Esophagus mucosa (tissue), 1 donor: ENCODE data around the gene RNF44. TPM values are rescaled to one million over a fixed set of nuclear protein-coding genes. Genes with fewer than 3 reads are reported as not detected.
"Not testable (repeated sequence)": the region's sequence is repeated elsewhere in the genome, so short reads cannot be mapped to it uniquely, and the experiment has no call there.

Experiments
- ATAC-seq: fragments of 200-7000 bp; cut with Tn5 transposase; one replicate; pipeline ENCODE4 v1.9.1; 2020
- total RNA-seq: library from RNA; stranded (reverse); gene quantifications from one replicate; pipeline ENCODE4 v1.2.4, GENCODE V29; 2023
- donor health status: DM: yes; HTN: yes; CAD: no.

RNF44 gene
- total RNA-seq, 1 donor from 2014 or later: 22.0 TPM

DNA sequence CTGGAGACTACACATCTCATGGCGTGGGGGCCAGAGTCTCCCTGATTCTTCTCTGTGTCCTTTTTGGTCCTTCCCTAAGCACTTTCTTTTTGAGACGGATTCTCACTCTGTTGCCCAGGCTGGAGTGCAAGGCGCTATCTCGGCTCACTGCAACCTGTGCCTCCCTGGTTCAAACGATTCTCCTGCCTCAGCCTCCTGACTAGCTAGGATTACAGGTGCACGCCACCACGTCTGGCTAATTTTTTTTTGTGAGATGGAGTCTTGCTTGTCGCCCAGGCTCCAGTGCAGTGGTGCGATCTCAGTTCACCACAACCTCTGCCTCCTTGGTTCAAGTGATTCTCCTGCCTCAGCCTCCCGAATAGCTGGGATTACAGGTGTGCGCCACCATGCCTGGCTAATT, 13.7 kb upstream of the RNF44 start:
- ATAC-seq: not testable (repeated sequence)

DNA sequence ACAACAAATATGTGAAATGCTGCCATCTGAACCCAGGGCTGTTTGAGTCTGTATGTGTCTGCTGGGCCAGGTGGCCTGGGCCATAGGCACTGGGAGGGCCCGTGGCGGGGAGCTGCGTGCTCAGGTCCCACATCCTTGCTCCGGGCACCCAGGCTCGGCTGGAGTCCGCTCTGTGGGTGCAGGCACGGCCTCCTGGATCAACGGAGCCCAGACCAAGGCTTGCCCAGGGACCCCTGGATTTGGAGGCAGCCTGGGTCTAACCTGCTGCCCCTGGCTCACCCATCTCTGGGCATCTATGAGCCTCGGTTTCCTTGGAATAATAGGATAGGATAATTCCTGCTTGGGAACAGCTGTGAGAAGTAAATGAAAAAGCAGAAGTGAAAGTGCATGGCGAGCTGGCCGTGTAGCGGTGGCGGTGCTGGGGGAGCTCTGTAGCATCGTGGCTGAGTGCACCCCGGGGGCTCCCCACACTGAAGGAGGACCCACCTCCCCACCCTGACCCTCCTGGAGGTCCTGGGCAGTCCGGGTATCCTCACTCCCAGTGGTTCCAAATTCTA, 13.2 kb upstream of the RNF44 start:
- no peak for ATAC-seq

DNA sequence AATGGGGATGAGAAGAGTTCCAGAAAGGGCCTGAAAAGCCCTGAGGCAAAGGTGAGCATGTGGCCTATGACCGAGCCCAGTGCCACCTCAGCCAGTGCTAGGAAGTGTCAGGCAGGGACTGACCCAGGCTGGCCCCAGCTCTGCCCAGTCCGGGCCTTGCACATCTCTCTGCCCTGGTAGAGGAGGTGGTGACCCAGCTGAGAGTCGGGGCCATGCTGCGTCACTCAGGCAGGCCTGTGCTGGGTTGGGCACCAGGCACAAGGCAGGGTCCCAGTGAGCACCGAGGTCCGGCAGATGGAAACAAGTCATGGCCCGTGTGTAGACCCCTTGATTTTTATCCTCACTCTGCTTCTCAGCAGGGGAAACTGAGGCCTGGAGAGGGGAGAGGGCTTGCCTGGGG, 12.7 kb upstream of the RNF44 start:
- ATAC-seq: no peak

DNA sequence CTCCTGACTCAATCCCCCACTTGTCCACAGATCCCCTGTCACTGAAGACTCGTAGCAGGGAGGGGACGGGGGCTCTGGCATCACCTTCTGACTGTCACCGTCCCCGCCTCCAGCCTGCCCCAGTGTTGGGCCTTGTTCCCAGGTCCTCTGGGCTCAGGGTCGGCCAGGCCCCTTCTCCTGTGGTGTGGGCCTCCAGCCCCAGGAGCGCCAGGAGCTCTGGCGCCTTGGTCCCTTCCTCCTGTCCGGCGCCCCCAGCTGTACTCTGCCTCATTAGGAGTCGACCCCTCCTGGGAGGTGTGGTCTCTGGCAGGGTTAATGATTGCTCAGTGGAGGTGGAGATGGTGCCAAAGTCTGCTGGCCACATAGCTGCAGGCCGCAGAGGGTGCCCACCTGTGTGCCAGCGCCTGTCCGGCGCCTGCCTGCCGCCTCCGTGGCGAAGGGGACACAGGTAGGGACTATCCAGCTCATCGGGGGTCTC, 11.8 kb upstream of the RNF44 start, which contains the start of gene CDHR2:
Gene CDHR2 (plus strand): TSS at position 376 of the 478 bp plus-strand sequence. CDS start 16,011 bp downstream, outside the sequence.
- no peak for ATAC-seq

- peak; percentile 59 for ATAC-seq
These were observed 10.6 kb upstream of the RNF44 start for GRCh38 chr5:176547802-176548201.

- no peak for ATAC-seq
These were observed 8.7 kb upstream of the RNF44 start for GRCh38 chr5:176545737-176546509.

GRCh38 chr5:176545388-176545736, 8.2 kb upstream of the RNF44 start:
- ATAC-seq: no peak

- ATAC-seq: peak; percentile 78
These were observed 6.4 kb upstream of the RNF44 start for GRCh38 chr5:176543428-176544182.

GRCh38 chr5:176542596-176543427, 5.6 kb upstream of the RNF44 start:
- peak; percentile 2 for ATAC-seq

DNA sequence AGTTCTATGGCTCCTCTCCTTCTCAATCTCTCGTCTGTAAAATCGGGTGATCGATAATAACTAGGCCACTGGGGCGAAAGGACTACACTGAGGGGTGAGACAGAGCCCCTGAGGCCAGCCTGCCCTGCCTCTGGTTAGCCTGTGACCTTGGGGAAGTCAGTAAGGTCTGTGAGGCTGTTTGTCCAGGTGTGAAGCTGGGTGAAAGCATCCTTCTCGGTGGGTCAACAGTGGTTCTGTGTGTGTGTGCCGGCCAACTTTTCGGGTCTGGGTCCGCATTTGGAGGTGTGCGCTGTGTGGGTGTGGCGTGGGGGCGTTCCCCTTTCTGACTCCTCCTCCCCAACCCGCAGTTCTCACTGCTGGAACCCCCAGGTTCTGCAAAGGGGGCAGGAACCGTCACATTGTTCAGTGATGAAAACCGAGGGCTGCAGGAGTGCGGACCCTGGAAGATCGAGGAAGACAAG, 5.0 kb upstream of the RNF44 start:
- ATAC-seq: no peak

GRCh38 chr5:176541338-176542134, 4.3 kb upstream of the RNF44 start:
- ATAC-seq: peak; percentile 26

DNA sequence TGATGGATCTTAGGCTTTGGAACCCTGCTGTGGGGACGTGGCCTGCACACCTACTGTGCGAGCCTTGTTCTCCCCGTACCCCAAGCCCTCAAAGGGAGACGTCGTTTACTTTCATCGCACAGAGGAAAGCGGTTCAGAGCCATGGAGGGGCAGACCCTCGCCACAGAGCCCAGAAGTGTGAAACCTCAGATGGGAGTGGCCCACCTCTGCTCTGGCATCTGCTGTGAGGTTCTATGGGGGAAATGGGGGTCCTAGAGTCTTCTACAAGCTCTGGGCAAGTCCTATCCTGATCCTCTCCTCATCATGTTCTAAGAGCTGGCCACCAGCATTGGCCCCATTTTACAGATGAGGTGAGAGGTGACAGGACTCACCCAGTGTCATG, 3.7 kb upstream of the RNF44 start:
- no peak for ATAC-seq

DNA sequence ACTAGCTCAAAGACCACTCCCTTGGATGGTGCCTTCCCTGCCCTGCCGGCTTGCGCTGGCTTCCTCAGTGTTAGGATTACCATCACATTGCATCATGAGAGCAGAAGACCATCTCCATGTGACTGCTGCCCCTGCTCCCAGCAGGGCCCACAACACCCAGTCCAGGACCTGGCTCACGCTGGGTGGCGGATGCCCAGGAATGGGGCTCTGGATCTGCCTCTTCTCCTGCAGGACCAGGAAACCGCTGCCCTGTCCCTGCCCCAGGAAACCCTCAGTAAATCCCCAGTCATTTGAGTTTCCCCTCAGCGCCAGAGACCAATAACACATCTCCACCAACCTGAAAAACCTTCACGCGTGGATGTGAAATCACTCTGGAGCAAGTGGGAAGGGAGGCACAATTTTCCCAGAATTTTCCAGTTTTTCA, 3.3 kb upstream of the RNF44 start:
- no peak for ATAC-seq

GRCh38 chr5:176538989-176539384, 1.8 kb upstream of the RNF44 start:
- ATAC-seq: no peak

GRCh38 chr5:176538230-176538988, 1.2 kb upstream of the RNF44 start:
- ATAC-seq: no peak

- ATAC-seq: peak; percentile 86
These were observed 490 bp upstream of the RNF44 start for GRCh38 chr5:176537554-176538229.

- peak; percentile 36 for ATAC-seq
These were observed 885 bp downstream of the RNF44 start for GRCh38 chr5:176536132-176536901.

GRCh38 chr5:176535664-176536131, 1.5 kb downstream of the RNF44 start:
- no peak for ATAC-seq

DNA sequence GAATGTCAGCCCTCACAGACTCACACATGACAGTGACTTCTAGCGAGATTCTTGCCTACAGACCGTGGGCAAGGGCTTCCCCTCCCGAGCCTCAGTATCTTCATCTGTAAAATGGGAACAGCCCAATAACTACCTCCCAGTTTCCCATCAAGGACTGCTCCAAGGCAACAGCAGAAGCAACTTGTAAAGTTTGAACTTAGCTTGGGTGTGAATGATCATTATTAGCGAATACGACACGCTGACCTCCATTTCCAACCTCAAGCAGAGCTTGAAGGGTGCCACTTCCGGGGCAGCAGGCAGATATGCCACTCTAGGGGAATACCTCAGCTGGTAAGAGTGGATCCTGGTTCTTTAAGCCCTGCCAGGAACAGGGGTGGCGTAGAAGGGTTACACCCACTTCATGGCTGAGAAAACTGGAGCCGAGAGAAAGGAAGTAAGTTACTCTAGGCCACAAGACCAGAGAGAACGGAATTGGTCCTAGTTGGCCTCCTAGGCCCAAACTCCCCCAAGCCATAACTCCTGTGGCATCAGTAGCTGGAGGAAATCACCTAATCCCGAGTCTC, 2.0 kb downstream of the RNF44 start:
- peak; percentile 24 for ATAC-seq
